ENCODE measurements around the gene CAMTA1. TPM values are rescaled to one million over a fixed set of nuclear protein-coding genes. Genes with fewer than 3 reads are reported as not detected.
A peak's percentile ranks its signal among the peaks of the same experiment; 100 is the strongest.

CAMTA1 gene
- total RNA-seq, 1 experiment from 2014 or later: 50.3 TPM

- TF ChIP-seq, protein P1, sequence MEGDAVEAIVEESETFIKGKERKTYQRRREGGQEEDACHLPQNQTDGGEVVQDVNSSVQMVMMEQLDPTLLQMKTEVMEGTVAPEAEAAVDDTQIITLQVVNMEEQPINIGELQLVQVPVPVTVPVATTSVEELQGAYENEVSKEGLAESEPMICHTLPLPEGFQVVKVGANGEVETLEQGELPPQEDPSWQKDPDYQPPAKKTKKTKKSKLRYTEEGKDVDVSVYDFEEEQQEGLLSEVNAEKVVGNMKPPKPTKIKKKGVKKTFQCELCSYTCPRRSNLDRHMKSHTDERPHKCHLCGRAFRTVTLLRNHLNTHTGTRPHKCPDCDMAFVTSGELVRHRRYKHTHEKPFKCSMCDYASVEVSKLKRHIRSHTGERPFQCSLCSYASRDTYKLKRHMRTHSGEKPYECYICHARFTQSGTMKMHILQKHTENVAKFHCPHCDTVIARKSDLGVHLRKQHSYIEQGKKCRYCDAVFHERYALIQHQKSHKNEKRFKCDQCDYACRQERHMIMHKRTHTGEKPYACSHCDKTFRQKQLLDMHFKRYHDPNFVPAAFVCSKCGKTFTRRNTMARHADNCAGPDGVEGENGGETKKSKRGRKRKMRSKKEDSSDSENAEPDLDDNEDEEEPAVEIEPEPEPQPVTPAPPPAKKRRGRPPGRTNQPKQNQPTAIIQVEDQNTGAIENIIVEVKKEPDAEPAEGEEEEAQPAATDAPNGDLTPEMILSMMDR (IDR thresholded peaks at IDR 0.05; ENCODE audit: unreplicated experiment): no peak
- CTCF ChIA-PET: no interaction called here
- peaks cover 4% of the 10 kb centered on the region for H3K36me3 Mint-ChIP-seq (ENCODE audit: insufficient read depth, unreplicated experiment)
- H3K27me3 Mint-ChIP-seq (ENCODE audit: unreplicated experiment): peaks cover 25% of the 10 kb centered on the region
- BruUV-seq (replicated peaks): no TSS peak
- intact Hi-C loops (cut with micrococcal nuclease; ENCODE audit: unreplicated experiment): no loop called here
- H3K4me1 Mint-ChIP-seq (ENCODE audit: low read depth, unreplicated experiment): peaks cover 6% of the 10 kb centered on the region
- H3K27ac Mint-ChIP-seq (ENCODE audit: unreplicated experiment): no peak overlapping the region
- H3K4me3 Mint-ChIP-seq (ENCODE audit: low read depth, unreplicated experiment): no peak overlapping the region
- no peaks in the 10 kb centered on the region for H3K9me3 Mint-ChIP-seq (ENCODE audit: low read depth, unreplicated experiment)
- DNase-seq: no peak
These were observed 174.2 kb downstream of the CAMTA1 start for GRCh38 chr1:6959491-6959890.

DNA sequence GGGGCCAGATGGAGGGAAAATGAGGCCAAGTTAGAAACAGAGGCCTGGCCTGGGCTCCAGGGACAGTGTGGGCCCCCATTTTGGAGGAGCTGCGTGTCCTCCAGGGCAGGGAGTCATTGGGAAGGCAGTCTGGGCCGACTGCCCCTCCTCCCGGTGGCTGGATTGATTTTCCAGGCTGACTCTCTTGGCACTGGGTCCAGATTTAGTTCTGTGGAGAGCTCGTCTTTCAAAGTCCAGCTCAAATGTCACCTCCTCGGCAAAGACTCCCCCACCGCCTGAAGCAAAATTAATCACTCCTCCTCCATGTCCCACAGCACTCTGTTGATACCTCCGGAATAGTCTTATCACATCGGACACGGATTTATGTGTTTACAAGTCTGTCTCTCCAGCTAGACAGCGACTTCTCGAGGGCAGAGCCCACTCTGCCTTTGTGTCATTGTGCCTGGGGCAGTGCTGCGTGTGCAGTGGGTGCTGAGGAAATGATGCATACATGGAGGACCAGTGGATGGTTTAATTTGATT, 175.1 kb downstream of the CAMTA1 start:
- no TSS peak for BruUV-seq (replicated peaks)
- peak; percentile 33 for DNase-seq
- TF ChIP-seq, protein P1 (IDR thresholded peaks at IDR 0.05; ENCODE audit: unreplicated experiment): no peak
- no peak overlapping the region for H3K27ac Mint-ChIP-seq (ENCODE audit: unreplicated experiment)
- H3K27me3 Mint-ChIP-seq (ENCODE audit: unreplicated experiment): peaks cover 25% of the 10 kb centered on the region
- intact Hi-C loops (cut with micrococcal nuclease; ENCODE audit: unreplicated experiment): no loop called here
- peaks cover 6% of the 10 kb centered on the region for H3K4me1 Mint-ChIP-seq (ENCODE audit: low read depth, unreplicated experiment)
- peaks cover 4% of the 10 kb centered on the region for H3K36me3 Mint-ChIP-seq (ENCODE audit: insufficient read depth, unreplicated experiment)
- H3K4me3 Mint-ChIP-seq (ENCODE audit: low read depth, unreplicated experiment): no peak overlapping the region
- CTCF ChIA-PET: interaction anchor here (1.3 kb wide), 1 partner anchor 82 kb away, joined by 4 read pairs; no protein-coding TSS in a partner anchor
- H3K9me3 Mint-ChIP-seq (ENCODE audit: low read depth, unreplicated experiment): no peaks in the 10 kb centered on the region

GRCh38 chr1:6960860-6961259, 175.6 kb downstream of the CAMTA1 start:
- DNase-seq: no peak
- no peaks in the 10 kb centered on the region for H3K9me3 Mint-ChIP-seq (ENCODE audit: low read depth, unreplicated experiment)
- CTCF ChIA-PET: interaction anchor here (1.3 kb wide), 1 partner anchor 82 kb away, joined by 4 read pairs; no protein-coding TSS in a partner anchor
- H3K4me3 Mint-ChIP-seq (ENCODE audit: low read depth, unreplicated experiment): no peak overlapping the region
- H3K36me3 Mint-ChIP-seq (ENCODE audit: insufficient read depth, unreplicated experiment): peaks cover 4% of the 10 kb centered on the region
- no peak overlapping the region for H3K27ac Mint-ChIP-seq (ENCODE audit: unreplicated experiment)
- H3K27me3 Mint-ChIP-seq (ENCODE audit: unreplicated experiment): peaks cover 27% of the 10 kb centered on the region
- BruUV-seq (replicated peaks): no TSS peak
- intact Hi-C loops (cut with micrococcal nuclease; ENCODE audit: unreplicated experiment): no loop called here
- TF ChIP-seq, protein P1 (IDR thresholded peaks at IDR 0.05; ENCODE audit: unreplicated experiment): no peak
- H3K4me1 Mint-ChIP-seq (ENCODE audit: low read depth, unreplicated experiment): peaks cover 6% of the 10 kb centered on the region

DNA sequence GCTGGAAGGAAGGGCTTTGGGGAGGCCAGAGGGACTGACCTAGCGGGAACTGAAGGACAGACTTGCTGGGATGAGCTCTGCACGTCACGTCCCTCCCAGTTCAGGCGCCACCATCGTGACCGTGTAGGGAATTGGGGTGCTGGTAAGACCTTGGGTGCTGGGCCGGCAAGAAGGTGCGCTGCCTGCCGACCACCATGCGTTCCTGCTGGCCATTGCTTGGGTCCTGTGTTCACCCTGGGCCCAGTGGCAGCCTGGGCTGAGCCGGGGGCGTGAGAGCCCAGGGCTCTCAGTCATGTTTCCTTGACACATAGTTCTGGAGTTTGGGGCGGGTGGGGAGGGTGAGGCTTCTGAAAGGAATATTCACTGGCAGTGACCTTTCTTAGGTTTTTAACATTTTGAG, 176.0 kb downstream of the CAMTA1 start:
- no peak for DNase-seq
- no peak overlapping the region for H3K4me3 Mint-ChIP-seq (ENCODE audit: low read depth, unreplicated experiment)
- H3K27me3 Mint-ChIP-seq (ENCODE audit: unreplicated experiment): peaks cover 27% of the 10 kb centered on the region
- H3K4me1 Mint-ChIP-seq (ENCODE audit: low read depth, unreplicated experiment): peaks cover 6% of the 10 kb centered on the region
- CTCF ChIA-PET: interaction anchor here (1.3 kb wide), 1 partner anchor 81 kb away, joined by 4 read pairs; no protein-coding TSS in a partner anchor
- intact Hi-C loops (cut with micrococcal nuclease; ENCODE audit: unreplicated experiment): no loop called here
- no peaks in the 10 kb centered on the region for H3K9me3 Mint-ChIP-seq (ENCODE audit: low read depth, unreplicated experiment)
- BruUV-seq (replicated peaks): no TSS peak
- H3K27ac Mint-ChIP-seq (ENCODE audit: unreplicated experiment): no peak overlapping the region
- peaks cover 4% of the 10 kb centered on the region for H3K36me3 Mint-ChIP-seq (ENCODE audit: insufficient read depth, unreplicated experiment)
- TF ChIP-seq, protein P1 (IDR thresholded peaks at IDR 0.05; ENCODE audit: unreplicated experiment): no peak
